ENCODE data around the gene CCDC38.
A peak's percentile ranks its signal among the peaks of the same experiment; 100 is the strongest.

GRCh38 chr12:95820096-95820703 is 122.2 kb downstream of the CCDC38 start:
- TF ChIP-seq CTCF (IDR thresholded peaks at IDR 0.05; ENCODE audit: poor library complexity) (peak; percentile 62), EZH2 (IDR thresholded peaks at IDR 0.05; ENCODE audit: borderline replicate concordance) (no peak), EZH2phosphoT487 (IDR thresholded peaks at IDR 0.05; ENCODE audit: low read depth, severe bottlenecking, unreplicated experiment) (no peak)

Measured in hepatocyte (in vitro differentiated cells).